Measurements from ENCODE around the gene SPHKAP. TPM values are rescaled to one million over a fixed set of nuclear protein-coding genes. Genes with fewer than 3 reads are reported as not detected.
"Not testable (repeated sequence)": the region's sequence is repeated elsewhere in the genome, so short reads cannot be mapped to it uniquely, and the experiment has no call there.

The SPHKAP gene
- total RNA-seq, 1 experiment from 2014 or later = 0.10 TPM

DNA sequence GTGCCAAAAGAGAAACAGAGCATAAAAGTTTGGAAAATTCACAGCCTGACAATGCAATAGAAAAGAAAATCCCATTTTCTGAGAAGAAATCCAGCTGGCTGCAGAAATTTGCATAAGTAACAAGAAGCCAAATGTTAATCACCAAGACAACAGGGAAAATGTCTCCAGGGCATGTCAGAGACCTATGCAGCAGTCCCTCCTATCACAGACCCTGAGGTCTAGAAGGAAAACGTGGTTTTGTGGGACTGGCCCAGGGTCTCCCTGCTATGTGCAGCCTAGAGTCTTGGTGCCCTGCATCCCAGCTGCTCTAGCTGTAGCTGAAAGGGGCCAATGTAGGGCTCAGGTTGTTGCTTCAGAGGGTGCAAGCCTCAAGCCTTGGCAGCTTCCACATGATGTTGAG, 104.8 kb downstream of the SPHKAP start:
- not testable (repeated sequence) for DNase-seq

DNA sequence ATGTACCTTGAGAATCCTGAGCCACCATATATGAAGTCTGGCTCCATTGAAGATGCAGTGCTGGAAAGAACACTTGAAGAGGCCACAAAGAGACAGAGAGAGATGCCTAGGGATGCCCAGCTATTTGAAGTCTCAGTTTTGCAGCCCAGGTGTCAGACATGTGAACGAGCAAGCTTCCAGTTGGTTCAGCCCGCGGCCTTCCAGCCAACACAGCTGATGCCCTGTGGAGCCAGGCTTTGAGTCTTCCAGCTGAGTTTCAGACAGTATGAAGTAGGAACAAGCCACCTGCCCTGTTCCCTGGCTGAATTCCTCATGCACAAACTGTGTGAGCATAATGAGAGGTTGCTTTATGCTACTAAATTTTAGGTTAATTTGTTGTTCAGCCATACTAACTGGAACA, 108.8 kb downstream of the SPHKAP start:
- Histone ChIP-seq H3K36me3 (replicated peaks; ENCODE audit: control insufficient read depth, insufficient read depth, low read length) (no peaks in the 10 kb centered on the region), H3K4me3 (ENCODE audit: insufficient read depth, low read depth, low read length) (no peak overlapping the region), H3K27me3 (ENCODE audit: control insufficient read depth, insufficient read depth, low read length) (no peaks in the 10 kb centered on the region)
- no peak for DNase-seq

More for the DNA sequence above, 104.8 kb downstream of the SPHKAP start:
- not testable (repeated sequence) for H3K36me3 ChIP-seq (replicated peaks; ENCODE audit: control insufficient read depth, insufficient read depth, low read length); H3K27me3 ChIP-seq (ENCODE audit: control insufficient read depth, insufficient read depth, low read length); H3K4me3 ChIP-seq (ENCODE audit: insufficient read depth, low read depth, low read length)

GRCh38 chr2:228067309-228067708, 114.2 kb downstream of the SPHKAP start:
- H3K36me3 ChIP-seq (replicated peaks; ENCODE audit: control insufficient read depth, insufficient read depth, low read length) = no peaks in the 10 kb centered on the region
- H3K4me3 ChIP-seq (ENCODE audit: insufficient read depth, low read depth, low read length) = no peak overlapping the region
- no peaks in the 10 kb centered on the region for H3K27me3 ChIP-seq (ENCODE audit: control insufficient read depth, insufficient read depth, low read length)
- no peak for DNase-seq

GRCh38 chr2:228066126-228066798, 115.2 kb downstream of the SPHKAP start:
- no peak overlapping the region for H3K4me3 ChIP-seq (ENCODE audit: insufficient read depth, low read depth, low read length)
- no peaks in the 10 kb centered on the region for H3K27me3 ChIP-seq (ENCODE audit: control insufficient read depth, insufficient read depth, low read length)
- no peaks in the 10 kb centered on the region for H3K36me3 ChIP-seq (replicated peaks; ENCODE audit: control insufficient read depth, insufficient read depth, low read length)
- peak; percentile 5 for DNase-seq

DNA sequence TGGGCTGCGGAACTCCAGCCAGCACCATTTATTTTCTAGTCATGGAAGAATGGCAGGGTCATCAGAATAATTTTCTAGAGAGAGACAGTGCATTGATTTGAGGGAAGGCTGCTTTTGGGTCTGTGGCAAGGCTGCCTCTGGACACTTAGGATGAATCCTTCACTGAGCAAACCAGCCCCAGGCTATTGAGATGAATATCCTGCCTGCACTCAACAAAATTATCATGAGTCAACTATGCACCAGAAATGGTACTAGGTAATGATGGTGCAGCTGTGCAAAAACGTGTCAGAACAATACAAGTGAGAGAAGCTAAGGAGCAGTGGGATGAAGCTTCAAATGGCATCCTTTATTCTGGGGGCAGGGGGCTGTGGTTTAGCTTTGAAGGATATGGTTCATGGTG, 115.8 kb downstream of the SPHKAP start:
- DNase-seq = no peak
- no peaks in the 10 kb centered on the region for H3K36me3 ChIP-seq (replicated peaks; ENCODE audit: control insufficient read depth, insufficient read depth, low read length)
- H3K27me3 ChIP-seq (ENCODE audit: control insufficient read depth, insufficient read depth, low read length) = no peaks in the 10 kb centered on the region
- no peak overlapping the region for H3K4me3 ChIP-seq (ENCODE audit: insufficient read depth, low read depth, low read length)

DNA sequence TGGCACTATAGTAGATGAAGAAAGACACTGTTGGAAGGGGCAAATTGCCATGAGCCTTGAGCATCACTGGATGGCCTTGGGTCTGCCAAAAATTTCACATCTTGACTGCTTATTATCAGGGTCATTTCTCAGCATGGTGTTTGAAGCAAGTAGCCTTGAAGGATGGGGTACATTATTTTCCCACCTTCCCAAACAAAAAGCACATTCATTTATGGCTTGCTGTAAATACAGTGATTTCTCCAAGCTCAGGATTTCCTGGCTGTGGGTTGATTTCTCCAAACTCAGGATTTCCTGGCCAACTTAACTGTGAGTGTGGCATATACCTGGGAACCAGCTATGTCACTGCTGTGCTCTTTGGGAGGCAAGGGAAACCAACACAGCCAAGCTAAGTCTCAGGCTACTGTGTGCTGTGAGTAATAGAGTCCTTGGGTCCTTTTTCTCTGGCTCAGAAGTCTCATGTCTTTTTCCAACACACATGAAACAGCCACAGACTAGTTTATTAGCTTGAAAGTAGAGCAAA, 116.6 kb downstream of the SPHKAP start:
- Histone ChIP-seq H3K36me3 (replicated peaks; ENCODE audit: control insufficient read depth, insufficient read depth, low read length) (no peaks in the 10 kb centered on the region), H3K4me3 (ENCODE audit: insufficient read depth, low read depth, low read length) (no peak overlapping the region), H3K27me3 (ENCODE audit: control insufficient read depth, insufficient read depth, low read length) (no peaks in the 10 kb centered on the region)
- no peak for DNase-seq

GRCh38 chr2:228064024-228064423, 117.5 kb downstream of the SPHKAP start:
- H3K36me3 ChIP-seq (replicated peaks; ENCODE audit: control insufficient read depth, insufficient read depth, low read length) = no peaks in the 10 kb centered on the region

GRCh38 chr2:228063558-228063957, 117.9 kb downstream of the SPHKAP start:
- no peak for DNase-seq
- Histone ChIP-seq H3K36me3 (replicated peaks; ENCODE audit: control insufficient read depth, insufficient read depth, low read length) (no peaks in the 10 kb centered on the region), H3K27me3 (ENCODE audit: control insufficient read depth, insufficient read depth, low read length) (no peaks in the 10 kb centered on the region), H3K4me3 (ENCODE audit: insufficient read depth, low read depth, low read length) (no peak overlapping the region)

More at GRCh38 chr2:228064024-228064423, 117.5 kb downstream of the SPHKAP start:
- H3K27me3 ChIP-seq (ENCODE audit: control insufficient read depth, insufficient read depth, low read length) = no peaks in the 10 kb centered on the region
- no peak overlapping the region for H3K4me3 ChIP-seq (ENCODE audit: insufficient read depth, low read depth, low read length)
- DNase-seq = no peak

DNA sequence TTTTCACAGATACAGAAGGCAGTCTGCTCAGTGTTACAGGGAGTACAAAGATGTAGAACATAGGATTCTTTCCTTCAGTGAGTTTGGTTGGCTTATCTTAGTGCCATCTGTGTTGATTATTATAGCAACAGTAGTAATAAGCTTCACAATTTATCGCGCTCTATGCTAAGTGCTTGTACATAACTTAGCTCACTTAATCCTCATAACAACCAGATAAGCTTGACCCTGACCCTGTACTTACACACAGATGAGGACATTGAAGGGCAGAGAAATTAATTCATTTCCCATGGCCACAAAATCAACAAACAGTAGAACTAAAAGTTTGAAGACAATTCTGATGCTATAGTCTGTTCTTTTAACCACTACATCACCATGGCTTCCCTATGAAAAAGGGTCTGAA, 121.8 kb downstream of the SPHKAP start:
- H3K36me3 ChIP-seq (replicated peaks; ENCODE audit: control insufficient read depth, insufficient read depth, low read length) = no peaks in the 10 kb centered on the region
- H3K4me3 ChIP-seq (ENCODE audit: insufficient read depth, low read depth, low read length) = no peak overlapping the region
- H3K27me3 ChIP-seq (ENCODE audit: control insufficient read depth, insufficient read depth, low read length) = no peaks in the 10 kb centered on the region
- no peak for DNase-seq

DNA sequence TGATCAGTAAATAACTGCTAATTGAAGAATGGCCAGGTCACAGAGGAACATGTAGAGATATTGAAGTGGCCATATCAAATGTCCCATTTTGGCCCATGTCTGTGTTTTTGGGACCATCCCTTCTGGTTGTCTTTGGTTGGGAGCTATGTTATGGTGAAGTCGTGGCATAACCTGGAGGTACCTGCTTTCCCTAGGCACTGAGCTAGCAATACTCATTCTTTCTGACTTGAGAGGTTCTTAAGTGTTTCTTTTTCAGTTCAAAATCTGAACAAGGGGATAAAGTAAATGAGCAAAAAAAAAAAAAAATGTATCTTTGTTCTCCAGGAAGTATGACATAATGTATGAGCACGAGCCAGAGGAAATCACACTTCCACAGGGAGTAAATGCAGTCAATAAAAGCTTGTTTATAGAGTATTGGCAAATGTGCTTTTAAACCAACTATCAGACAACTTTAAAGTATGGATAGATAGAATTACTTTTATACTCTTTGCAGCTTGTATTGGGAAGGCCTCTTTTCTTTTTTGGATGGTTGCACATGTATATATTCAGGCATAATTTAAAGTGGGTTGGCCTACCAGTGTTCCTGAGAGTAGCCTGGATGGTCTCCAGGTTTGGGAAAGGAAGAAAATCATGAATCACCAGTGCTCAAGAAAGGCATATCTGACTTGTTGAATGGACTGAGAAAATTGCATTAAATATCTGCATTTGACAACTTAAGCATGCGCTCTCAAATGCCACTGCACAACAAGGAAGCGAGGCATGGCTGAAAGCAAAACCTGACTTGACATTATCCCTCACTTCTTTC, 125.0 kb downstream of the SPHKAP start:
- H3K4me3 ChIP-seq (ENCODE audit: insufficient read depth, low read depth, low read length) = no peak overlapping the region
- no peaks in the 10 kb centered on the region for H3K27me3 ChIP-seq (ENCODE audit: control insufficient read depth, insufficient read depth, low read length)
- H3K36me3 ChIP-seq (replicated peaks; ENCODE audit: control insufficient read depth, insufficient read depth, low read length) = no peaks in the 10 kb centered on the region
- DNase-seq = no peak

- peak; percentile 30 for DNase-seq
- no peak overlapping the region for H3K4me3 ChIP-seq (ENCODE audit: insufficient read depth, low read depth, low read length)
- no peaks in the 10 kb centered on the region for H3K27me3 ChIP-seq (ENCODE audit: control insufficient read depth, insufficient read depth, low read length)
- no peaks in the 10 kb centered on the region for H3K36me3 ChIP-seq (replicated peaks; ENCODE audit: control insufficient read depth, insufficient read depth, low read length)
Measured at GRCh38 chr2:228048838-228049490, 132.5 kb downstream of the SPHKAP start.

DNA sequence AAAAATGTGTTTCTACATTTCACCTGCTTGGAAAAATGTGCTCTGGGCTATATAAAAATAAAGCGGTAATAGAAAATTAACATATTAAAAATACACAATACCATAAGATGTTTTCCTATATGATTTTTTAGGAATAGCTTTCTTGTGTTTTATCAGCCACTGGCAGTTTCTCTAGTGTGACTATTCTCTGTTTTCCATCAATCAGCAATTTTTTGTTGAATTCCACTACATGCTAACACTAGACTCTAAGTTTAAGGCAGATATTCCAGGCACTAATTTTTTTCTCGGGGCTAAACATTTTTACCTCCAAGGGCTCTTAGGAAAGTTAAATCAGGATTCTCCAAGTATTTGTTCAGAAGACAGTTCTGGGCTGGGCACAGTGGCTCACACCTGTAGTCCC, 140.5 kb downstream of the SPHKAP start:
- H3K4me3 ChIP-seq (ENCODE audit: insufficient read depth, low read depth, low read length) = no peak overlapping the region
- no peaks in the 10 kb centered on the region for H3K27me3 ChIP-seq (ENCODE audit: control insufficient read depth, insufficient read depth, low read length)
- DNase-seq = no peak
- H3K36me3 ChIP-seq (replicated peaks; ENCODE audit: control insufficient read depth, insufficient read depth, low read length) = no peaks in the 10 kb centered on the region

- peak; percentile 13 for DNase-seq
Measured at GRCh38 chr2:228039752-228040534, 141.5 kb downstream of the SPHKAP start.

DNA sequence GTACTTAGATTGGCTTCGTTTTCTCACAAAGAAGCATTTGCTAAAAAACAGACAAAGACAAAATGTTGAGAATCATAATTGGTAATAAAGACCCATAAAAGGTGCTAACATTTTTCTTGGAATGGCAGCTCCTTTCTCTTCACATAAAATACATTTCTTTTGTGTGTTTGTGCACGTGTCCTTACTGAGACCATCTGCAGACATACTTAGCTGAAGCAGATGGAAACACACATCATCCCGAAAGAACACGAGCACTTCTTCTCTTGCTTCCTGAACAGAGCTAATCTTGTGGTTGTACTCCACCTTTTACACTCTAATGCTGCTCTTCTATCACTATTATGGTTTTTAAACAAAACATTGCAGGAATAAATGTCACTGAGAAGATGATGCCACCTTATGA, 142.5 kb downstream of the SPHKAP start:
- no peak for DNase-seq
- Histone ChIP-seq H3K27me3 (ENCODE audit: control insufficient read depth, insufficient read depth, low read length) (no peaks in the 10 kb centered on the region), H3K4me3 (ENCODE audit: insufficient read depth, low read depth, low read length) (no peak overlapping the region), H3K36me3 (replicated peaks; ENCODE audit: control insufficient read depth, insufficient read depth, low read length) (no peaks in the 10 kb centered on the region)

More at GRCh38 chr2:228039752-228040534, 141.5 kb downstream of the SPHKAP start:
- no peaks in the 10 kb centered on the region for H3K36me3 ChIP-seq (replicated peaks; ENCODE audit: control insufficient read depth, insufficient read depth, low read length)
- no peak overlapping the region for H3K4me3 ChIP-seq (ENCODE audit: insufficient read depth, low read depth, low read length)
- H3K27me3 ChIP-seq (ENCODE audit: control insufficient read depth, insufficient read depth, low read length) = no peaks in the 10 kb centered on the region

Measured in H7 (cell line).